OCI-LY1 (cell line): ENCODE data around the gene WIZ.

ENCODE experiments used
- EZH2 ChIP-seq: fragments of 200-600 bp; sonication (generic), shearing (Covaris generic); IDR thresholded peaks from 2 replicates; pipeline ENCODE4 v1.8.0; 2017; ENCODE audit warnings: borderline replicate concordance, mixed run types, mild to moderate bottlenecking, antibody characterized with exemption, low read length, moderate library complexity, mixed read lengths
- TF ChIP-seq, protein P1 (sequence below): fragments of 200-600 bp; sonication (generic), shearing (Covaris generic); IDR thresholded peaks from 2 replicates; pipeline ENCODE4 v1.5.1; 2017; ENCODE audit warnings: mild to moderate bottlenecking, antibody characterized with exemption, low read length, moderate library complexity, mixed read lengths

DNA sequence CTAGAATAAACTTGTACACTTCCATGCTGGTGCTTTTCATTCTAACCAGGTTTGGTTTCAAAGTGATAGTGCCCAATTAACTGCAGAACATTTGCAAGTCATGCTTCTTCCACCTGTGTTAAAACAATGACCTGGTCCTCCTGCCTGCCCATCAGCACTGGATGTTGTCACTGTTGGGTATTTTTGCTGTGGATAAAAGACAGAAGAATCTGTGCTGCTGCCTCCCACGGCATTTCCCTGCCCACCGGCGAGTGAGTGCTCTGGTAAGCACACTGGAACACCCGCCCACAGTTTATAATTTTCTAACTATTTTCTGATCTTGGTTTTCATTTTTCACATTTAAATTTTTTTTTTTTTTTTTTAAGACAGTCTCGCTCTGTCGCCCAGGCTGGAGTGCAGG lies 67.9 kb downstream of the WIZ start:
- TF ChIP-seq, protein P1, sequence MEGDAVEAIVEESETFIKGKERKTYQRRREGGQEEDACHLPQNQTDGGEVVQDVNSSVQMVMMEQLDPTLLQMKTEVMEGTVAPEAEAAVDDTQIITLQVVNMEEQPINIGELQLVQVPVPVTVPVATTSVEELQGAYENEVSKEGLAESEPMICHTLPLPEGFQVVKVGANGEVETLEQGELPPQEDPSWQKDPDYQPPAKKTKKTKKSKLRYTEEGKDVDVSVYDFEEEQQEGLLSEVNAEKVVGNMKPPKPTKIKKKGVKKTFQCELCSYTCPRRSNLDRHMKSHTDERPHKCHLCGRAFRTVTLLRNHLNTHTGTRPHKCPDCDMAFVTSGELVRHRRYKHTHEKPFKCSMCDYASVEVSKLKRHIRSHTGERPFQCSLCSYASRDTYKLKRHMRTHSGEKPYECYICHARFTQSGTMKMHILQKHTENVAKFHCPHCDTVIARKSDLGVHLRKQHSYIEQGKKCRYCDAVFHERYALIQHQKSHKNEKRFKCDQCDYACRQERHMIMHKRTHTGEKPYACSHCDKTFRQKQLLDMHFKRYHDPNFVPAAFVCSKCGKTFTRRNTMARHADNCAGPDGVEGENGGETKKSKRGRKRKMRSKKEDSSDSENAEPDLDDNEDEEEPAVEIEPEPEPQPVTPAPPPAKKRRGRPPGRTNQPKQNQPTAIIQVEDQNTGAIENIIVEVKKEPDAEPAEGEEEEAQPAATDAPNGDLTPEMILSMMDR: no peak
- no peak for TF ChIP-seq EZH2
